Bone marrow (tissue), 2 donors: ENCODE measurements around the gene XPO1.
A peak's percentile ranks its signal among the peaks of the same experiment; 100 is the strongest.
"Not testable (repeated sequence)": the region's sequence is repeated elsewhere in the genome, so short reads cannot be mapped to it uniquely, and the experiment has no call there.

Experiments used
- DNase-seq, 2 donors: peaks; one replicate each; lab custom pipeline; 2025; lab: John Stamatoyannopoulos, UW

XPO1 gene

GRCh38 chr2:61465045-61465444 lies 73.1 kb downstream of the XPO1 start:
- no peak for DNase-seq

GRCh38 chr2:61463769-61464475 lies 74.2 kb downstream of the XPO1 start:
- no peak for DNase-seq

- DNase-seq: no peak
Measured at GRCh38 chr2:61461404-61461803, 76.8 kb downstream of the XPO1 start.

GRCh38 chr2:61460163-61460562 lies 78.0 kb downstream of the XPO1 start:
- no peak for DNase-seq

- no peak for DNase-seq
Measured at GRCh38 chr2:61456746-61457420, 81.3 kb downstream of the XPO1 start.

- no peak for DNase-seq
Measured at GRCh38 chr2:61456070-61456745, 81.9 kb downstream of the XPO1 start.

- DNase-seq: not testable (repeated sequence)
Measured at GRCh38 chr2:61454972-61455371, 83.2 kb downstream of the XPO1 start.

- DNase-seq: no peak
Measured at GRCh38 chr2:61454383-61454782, 83.8 kb downstream of the XPO1 start.

GRCh38 chr2:61452392-61452791 lies 85.8 kb downstream of the XPO1 start:
- no peak for DNase-seq

GRCh38 chr2:61451178-61451577 lies 87.0 kb downstream of the XPO1 start:
- DNase-seq: no peak

- no peak for DNase-seq
Measured at GRCh38 chr2:61450144-61450543, 88.0 kb downstream of the XPO1 start.

GRCh38 chr2:61448229-61448628 lies 89.9 kb downstream of the XPO1 start:
- no peak for DNase-seq

GRCh38 chr2:61446971-61447370 lies 91.2 kb downstream of the XPO1 start:
- not testable (repeated sequence) for DNase-seq

GRCh38 chr2:61443342-61444041 lies 94.7 kb downstream of the XPO1 start:
- no peak for DNase-seq

- DNase-seq: no peak
Measured at GRCh38 chr2:61439241-61440002, 98.7 kb downstream of the XPO1 start.

GRCh38 chr2:61438670-61439069 lies 99.5 kb downstream of the XPO1 start:
- no peak for DNase-seq

GRCh38 chr2:61437170-61437569 lies 101.0 kb downstream of the XPO1 start:
- no peak for DNase-seq

GRCh38 chr2:61436092-61436491 lies 102.1 kb downstream of the XPO1 start:
- DNase-seq: peak in 1 of 2 donors; percentile 39

- no peak for DNase-seq
Measured at GRCh38 chr2:61435291-61435690, 102.9 kb downstream of the XPO1 start.

GRCh38 chr2:61434314-61434713 lies 103.8 kb downstream of the XPO1 start:
- peak in 1 of 2 donors; percentile 29 for DNase-seq

- DNase-seq: no peak
Measured at GRCh38 chr2:61433606-61434005, 104.5 kb downstream of the XPO1 start.

- no peak for DNase-seq
Measured at GRCh38 chr2:61432990-61433389, 105.2 kb downstream of the XPO1 start.
